GM19397 (cell line): ENCODE results near the gene ACOX3.
"Not testable (repeated sequence)": the region's sequence is repeated elsewhere in the genome, so short reads cannot be mapped to it uniquely, and the experiment has no call there.

Source experiments
- ATAC-seq: cut with Tn5 transposase; IDR thresholded peaks from one replicate; pipeline ENCODE4 v1.9.1; 2021; ENCODE audit warnings: mild to moderate bottlenecking, moderate library complexity; ENCODE audit not compliant: unreplicated experiment

ACOX3 gene

GRCh38 chr4:8359193-8359592, 81.3 kb downstream of the ACOX3 start:
- ATAC-seq, result no peak

DNA sequence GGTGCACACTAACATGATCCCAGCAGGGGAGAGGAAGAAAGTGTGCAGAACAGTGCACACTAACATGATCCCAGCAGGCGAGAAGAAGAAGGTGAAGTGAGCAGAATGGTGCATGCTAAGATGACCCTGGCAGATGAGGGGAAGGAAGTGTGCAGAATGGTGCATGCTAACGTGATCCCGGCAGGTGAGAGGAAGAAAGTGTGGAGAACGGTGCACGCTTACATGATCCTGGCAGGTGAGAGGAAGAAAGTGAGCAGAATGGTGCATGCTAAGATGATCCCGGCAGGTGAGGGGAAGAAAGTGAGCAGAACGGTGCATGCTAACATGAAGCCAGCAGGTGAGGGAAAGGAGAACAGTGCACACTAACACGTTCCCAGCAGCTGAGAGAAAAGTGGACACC, 83.7 kb downstream of the ACOX3 start:
- ATAC-seq, result no peak

GRCh38 chr4:8355864-8356565, 84.5 kb downstream of the ACOX3 start:
- ATAC-seq, result no peak

- ATAC-seq, result no peak
Measured at GRCh38 chr4:8355306-8355705, 85.2 kb downstream of the ACOX3 start.

- no peak for ATAC-seq
Measured at GRCh38 chr4:8353912-8354453, 86.5 kb downstream of the ACOX3 start.

DNA sequence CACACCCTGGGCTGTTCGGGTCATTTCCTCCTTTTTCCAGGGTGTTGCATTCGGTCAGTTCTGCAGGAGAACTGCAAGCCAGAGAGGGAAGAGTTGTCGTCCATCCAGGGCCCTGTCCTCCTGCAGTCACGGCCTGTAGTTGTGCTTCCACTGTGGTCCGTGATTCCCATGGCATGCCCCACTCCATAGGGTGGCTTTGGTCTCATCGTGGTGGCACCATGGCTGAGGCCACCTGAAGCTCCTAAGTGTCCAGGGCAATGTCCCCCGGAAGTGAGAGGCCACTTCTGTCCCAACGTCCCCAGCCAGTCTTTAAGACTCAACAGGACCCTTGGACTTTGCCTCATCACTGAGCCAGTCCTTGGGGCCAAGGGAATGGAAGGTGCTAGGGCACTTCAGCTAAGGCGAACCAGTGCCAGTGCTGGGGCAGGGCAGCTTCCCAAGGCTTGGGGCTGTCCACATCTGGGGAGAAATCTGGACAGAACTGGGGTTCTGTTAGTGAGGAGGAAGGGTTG, 87.3 kb downstream of the ACOX3 start:
- no peak for ATAC-seq

GRCh38 chr4:8352368-8353157, 88.0 kb downstream of the ACOX3 start:
- no peak for ATAC-seq

DNA sequence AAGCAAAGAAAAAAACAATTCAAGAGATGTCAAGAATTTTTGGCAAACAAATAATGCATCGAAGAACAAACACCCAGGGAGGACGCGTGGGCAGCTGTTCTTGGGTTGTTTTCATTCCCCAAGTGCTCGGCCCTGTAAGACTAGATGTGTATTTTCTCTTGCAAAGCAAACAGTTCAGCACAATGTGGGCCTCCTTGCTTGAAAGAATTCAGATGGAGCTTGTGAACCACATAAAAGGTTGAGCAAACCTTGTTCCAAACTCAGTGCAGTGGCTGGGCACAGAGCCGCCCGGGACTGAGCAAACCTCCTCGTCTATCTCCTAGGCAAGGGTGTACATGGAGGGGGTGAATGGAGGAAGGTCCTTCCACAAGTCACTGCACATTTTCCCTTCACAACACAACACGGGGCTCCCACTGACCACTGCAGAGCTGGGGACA, 88.6 kb downstream of the ACOX3 start:
- no peak for ATAC-seq

GRCh38 chr4:8350841-8351461, 89.6 kb downstream of the ACOX3 start:
- ATAC-seq, result no peak

DNA sequence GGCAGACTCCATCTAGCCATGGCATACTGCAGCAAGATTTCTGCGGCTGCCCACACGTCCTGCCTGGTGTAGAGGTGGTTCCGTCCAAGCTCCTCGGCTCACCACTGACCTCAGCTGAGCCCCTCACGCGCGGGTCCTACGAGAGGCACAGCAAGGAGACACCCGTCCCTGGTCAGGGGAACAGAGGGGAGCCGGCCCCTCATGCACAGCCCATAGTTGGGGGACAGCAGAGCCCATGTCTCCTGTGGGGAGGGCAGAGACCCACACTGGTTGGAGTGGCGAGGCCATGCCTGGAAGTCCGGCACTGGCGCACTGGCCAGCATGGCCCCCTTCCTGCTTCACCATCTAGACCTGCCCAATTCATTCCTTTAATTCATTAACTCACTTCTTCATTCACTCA, 90.2 kb downstream of the ACOX3 start:
- ATAC-seq, result no peak

- no peak for ATAC-seq
Measured at GRCh38 chr4:8349664-8350236, 90.8 kb downstream of the ACOX3 start.

- ATAC-seq, result not testable (repeated sequence)
Measured at GRCh38 chr4:8349236-8349635, 91.3 kb downstream of the ACOX3 start.

- no peak for ATAC-seq
Measured at GRCh38 chr4:8348071-8348470, 92.5 kb downstream of the ACOX3 start.

GRCh38 chr4:8347660-8348059, 92.9 kb downstream of the ACOX3 start:
- no peak for ATAC-seq

GRCh38 chr4:8346838-8347605, 93.5 kb downstream of the ACOX3 start:
- no peak for ATAC-seq

DNA sequence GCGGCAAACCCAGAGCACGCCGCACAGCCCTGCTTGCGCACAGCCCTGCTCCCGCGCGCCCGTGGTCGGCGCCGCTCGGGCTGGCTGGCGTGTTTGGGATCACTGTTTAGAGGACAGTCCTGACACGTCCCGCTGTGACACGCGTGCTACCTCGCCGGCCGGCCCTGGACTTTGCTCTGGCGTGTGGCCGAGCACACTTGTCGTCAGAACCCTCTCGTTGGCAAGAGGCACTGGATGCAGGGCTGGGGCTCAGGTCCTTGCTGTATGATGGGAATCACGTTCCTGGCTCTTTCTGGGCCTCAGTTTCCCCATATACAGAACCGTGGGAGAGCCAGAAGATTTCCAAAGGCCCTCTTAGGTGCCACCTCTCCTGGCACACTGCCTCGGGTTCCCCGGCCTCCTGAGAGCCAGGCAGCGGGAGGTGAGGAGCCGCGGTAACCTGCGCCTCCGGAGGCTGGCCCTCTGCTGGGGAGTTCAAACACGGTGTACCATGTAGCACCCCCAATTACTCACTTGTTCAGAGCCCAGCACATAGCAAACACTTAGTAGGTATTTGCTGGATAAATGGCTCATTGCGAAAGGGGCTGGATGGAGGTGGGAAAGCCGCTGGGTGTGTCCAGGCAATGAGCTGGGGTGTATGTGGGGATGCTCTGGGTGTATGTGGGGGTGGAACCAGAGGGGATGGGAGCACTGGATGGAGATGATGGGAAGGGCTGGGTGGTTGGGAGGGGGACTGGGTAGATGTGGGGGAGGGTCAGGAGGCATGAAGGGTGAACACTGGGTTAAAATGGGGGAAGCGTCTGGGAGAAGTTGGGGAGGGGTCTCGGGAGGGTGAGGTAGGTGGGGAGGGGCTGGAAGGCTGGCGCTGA, 94.3 kb downstream of the ACOX3 start:
- ATAC-seq, result no peak

DNA sequence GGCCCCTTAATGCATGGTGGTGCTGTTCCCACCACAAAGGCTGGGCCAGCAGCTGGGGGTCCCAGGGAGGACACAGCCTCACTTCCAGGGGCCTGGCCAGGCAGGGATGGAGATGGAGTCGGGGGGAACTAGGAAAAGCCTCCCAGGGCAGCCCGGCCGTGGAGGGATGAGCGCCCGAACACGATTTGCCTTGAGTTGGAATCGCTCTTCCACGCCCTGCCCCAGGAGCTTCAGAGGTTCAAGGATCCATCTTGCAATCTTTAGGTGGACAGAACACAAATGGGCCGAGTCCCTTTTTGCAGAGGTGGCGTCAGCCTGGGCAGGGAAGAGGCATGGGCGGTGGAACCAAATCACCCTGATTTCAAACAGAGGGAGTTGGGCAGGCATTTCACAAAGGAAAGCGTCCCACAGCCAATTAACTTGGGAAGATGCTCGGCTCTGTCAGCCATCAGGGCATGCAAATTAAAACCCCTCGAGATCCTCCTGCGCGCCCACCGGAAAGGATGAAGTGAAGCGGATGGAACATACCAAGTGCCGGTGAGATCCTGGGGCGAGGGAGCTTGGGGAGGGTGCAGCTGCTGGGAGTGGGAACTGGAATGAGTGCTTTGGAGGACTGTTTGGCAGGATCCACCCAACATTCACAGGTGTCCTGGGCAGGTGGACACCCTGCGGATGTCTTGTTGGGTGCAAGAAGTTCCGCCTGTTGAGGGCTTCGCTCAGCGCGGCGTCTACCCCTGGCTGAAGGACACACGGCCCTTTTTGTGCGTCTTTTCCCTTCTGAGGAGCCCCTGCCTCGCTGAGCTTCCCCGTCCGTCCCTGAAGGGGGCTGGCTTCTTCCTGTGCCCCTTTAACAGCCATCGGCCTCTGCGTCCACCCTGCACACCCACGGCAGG, 95.2 kb downstream of the ACOX3 start:
- ATAC-seq, result no peak

DNA sequence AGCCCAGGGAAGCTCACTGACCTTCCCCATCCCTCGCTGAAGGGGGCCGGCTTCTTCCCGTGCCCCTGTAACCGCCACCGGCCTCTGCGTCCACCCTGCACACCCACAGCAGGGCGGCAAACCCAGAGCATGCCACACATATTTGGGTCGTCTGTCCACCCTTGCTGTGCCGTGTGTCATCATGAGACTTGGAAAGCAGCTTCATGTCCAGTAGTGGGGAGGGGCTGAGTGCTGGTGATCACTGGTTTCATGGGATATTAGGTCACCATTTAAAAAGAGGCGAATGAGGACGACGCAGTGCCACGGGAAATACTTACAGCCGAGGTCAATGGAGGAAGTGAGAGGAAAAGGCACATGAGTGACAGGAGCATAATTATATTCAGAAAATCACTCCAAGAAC, 96.1 kb downstream of the ACOX3 start:
- ATAC-seq, result no peak
